H1 (cell line): ENCODE data around the gene GCKR. TPM values are rescaled to one million over a fixed set of nuclear protein-coding genes. Genes with fewer than 3 reads are reported as not detected.

ENCODE experiments used
- CTCF ChIA-PET: fragments of 300-600 bp; sonication (Branson Sonifier 250); formaldehyde crosslinking; loops from one replicate; lab custom pipeline; 2021; ENCODE audit not compliant: partially characterized antibody; lab: Charles Lee
- POLR2A ChIA-PET: fragments of 300-600 bp; sonication (Branson Sonifier 250); formaldehyde crosslinking; loops from one replicate; lab custom pipeline; 2021; ENCODE audit warnings: inconsistent platforms; ENCODE audit not compliant: partially characterized antibody; lab: Charles Lee
- DNase-seq, 2 experiments: peaks; one replicate each; pipeline versions ENCODE4 v3.0.0 to v3.0.0-alpha.2; 2010 to 2022; ENCODE audit warnings: low spot score in 2 of 2, low read depth in 1 of 2, mixed read lengths in 1 of 2
- FAIRE-seq: peaks from 2 replicates; lab custom pipeline; 2011; peaks lifted over from hg19 to GRCh38; lab: Jason Lieb, UNC
- H2AFZ ChIP-seq: 2 replicates; pipeline ENCODE4 v1.8.1; 2012; ENCODE audit warnings: low read length, inconsistent platforms
- H2AK5ac ChIP-seq: 2 replicates; pipeline ENCODE4 v1.6.1; 2013; ENCODE audit warnings: low read depth, low read length
- H2BK120ac ChIP-seq: replicated peaks from 2 replicates; pipeline ENCODE3; 2013; ENCODE audit warnings: low read depth, low read length, inconsistent platforms
- H2BK12ac ChIP-seq: 2 replicates; pipeline ENCODE4 v1.6.1; 2013; ENCODE audit warnings: low read depth, low read length
- H2BK15ac ChIP-seq: 2 replicates; pipeline ENCODE4 v1.6.1; 2013; ENCODE audit warnings: low read length
- H2BK20ac ChIP-seq: 2 replicates; pipeline ENCODE4 v1.6.1; 2013; ENCODE audit warnings: low read length
- H2BK5ac ChIP-seq: 2 replicates; pipeline ENCODE4 v1.6.1; 2013; ENCODE audit warnings: low read depth, low read length
- H3K14ac ChIP-seq: 2 replicates; pipeline ENCODE4 v1.6.1; 2013; ENCODE audit warnings: inconsistent platforms; ENCODE audit not compliant: insufficient read length
- H3K18ac ChIP-seq: 2 replicates; pipeline ENCODE4 v1.6.1; 2013; ENCODE audit warnings: low read length; ENCODE audit errors: extremely low read depth
- H3K23ac ChIP-seq: 2 replicates; pipeline ENCODE4 v1.6.1; 2013; ENCODE audit warnings: inconsistent platforms; ENCODE audit not compliant: insufficient read length
- H3K23me2 ChIP-seq: 2 replicates; pipeline ENCODE4 v1.6.1; 2013; ENCODE audit warnings: low read depth, low read length
- H3K27ac ChIP-seq: 2 replicates; pipeline ENCODE4 v1.6.1; 2011; ENCODE audit warnings: low read depth, low read length, inconsistent platforms
- H3K27me3 ChIP-seq, 4 experiments: replicated peaks in 1 of 4; 1 replicate in 1 of 4; 2 replicates in 3 of 4; pipeline versions ENCODE4 v1.6.1 to v1.8.1; 2011 to 2013; ENCODE audit warnings: low read length in 3 of 4, mild to moderate bottlenecking in 3 of 4, inconsistent platforms in 2 of 4, mixed read lengths in 2 of 4, moderate library complexity in 1 of 4; ENCODE audit not compliant: control insufficient read depth in 3 of 4, insufficient read depth in 3 of 4; ENCODE audit errors: extremely low read depth in 1 of 4
- H3K36me3 ChIP-seq, 4 experiments: 2 replicates each; pipeline versions ENCODE4 v1.6.1 to v1.8.1; 2011 to 2013; ENCODE audit warnings: mild to moderate bottlenecking in 4 of 4, low read length in 3 of 4, moderate library complexity in 2 of 4, control low read depth in 1 of 4, inconsistent platforms in 1 of 4; ENCODE audit not compliant: insufficient read depth in 4 of 4, control insufficient read depth in 2 of 4
- H3K4ac ChIP-seq: replicated peaks from 2 replicates; pipeline ENCODE3; 2013; ENCODE audit warnings: low read length, low read depth, mixed read lengths, inconsistent platforms; ENCODE audit not compliant: insufficient read length
- H3K4me1 ChIP-seq, 4 experiments: replicated peaks in 1 of 4; 1 replicate in 1 of 4; 2 replicates in 3 of 4; pipeline versions ENCODE4 v1.6.1 to v1.8.1; 2011 to 2013; ENCODE audit warnings: low read length in 3 of 4, inconsistent platforms in 2 of 4, mixed read lengths in 1 of 4; ENCODE audit not compliant: insufficient read depth in 4 of 4, control insufficient read depth in 3 of 4
- H3K4me2 ChIP-seq, 2 experiments: 2 replicates each; pipeline versions ENCODE4 v1.6.1 to v1.8.1; 2011 to 2013; ENCODE audit warnings: low read depth in 2 of 2, low read length in 2 of 2, control low read depth in 1 of 2, inconsistent platforms in 1 of 2, mild to moderate bottlenecking in 1 of 2; ENCODE audit not compliant: insufficient read depth in 1 of 2
- H3K4me3 ChIP-seq, 4 experiments: fragments of 200-600, 300-600 bp in 1 of 4; sonication (generic), shearing (Covaris generic), sonication (Bioruptor Twin) in 1 of 4; 2 replicates each; pipeline versions ENCODE4 v1.5.1 to v1.8.1; 2011 to 2016; ENCODE audit warnings: low read length in 4 of 4, low read depth in 3 of 4, control low read depth in 2 of 4, inconsistent platforms in 2 of 4, mild to moderate bottlenecking in 2 of 4, mixed read lengths in 1 of 4, moderate library complexity in 1 of 4; ENCODE audit not compliant: insufficient read depth in 2 of 4; ENCODE audit errors: extremely low read depth in 1 of 4
- H3K56ac ChIP-seq: replicated peaks from 2 replicates; pipeline ENCODE3; 2013; ENCODE audit warnings: low read depth, mild to moderate bottlenecking, mixed read lengths, low read length, inconsistent platforms; ENCODE audit not compliant: insufficient read length
- H3K79me1 ChIP-seq: 2 replicates; pipeline ENCODE4 v1.6.1; 2013; ENCODE audit warnings: low read depth, low read length, control low read depth
- H3K79me2 ChIP-seq, 2 experiments: 2 replicates each; pipeline versions ENCODE4 v1.6.1 to v1.8.1; 2012 to 2013; ENCODE audit warnings: low read length in 2 of 2, mild to moderate bottlenecking in 2 of 2, inconsistent platforms in 1 of 2; ENCODE audit not compliant: insufficient read depth in 2 of 2, control insufficient read depth in 1 of 2
- H3K9ac ChIP-seq, 4 experiments: replicated peaks in 1 of 4; 1 replicate in 1 of 4; 2 replicates in 3 of 4; pipeline versions ENCODE4 v1.6.1 to v1.8.1; 2011 to 2013; ENCODE audit warnings: low read depth in 3 of 4, low read length in 3 of 4, control low read depth in 2 of 4, mild to moderate bottlenecking in 2 of 4, moderate library complexity in 2 of 4, inconsistent platforms in 1 of 4; ENCODE audit errors: extremely low read depth in 1 of 4
- H3K9me3 ChIP-seq, 2 experiments: 2 replicates each; pipeline versions ENCODE4 v1.6.1 to v1.8.1; 2012 to 2013; ENCODE audit warnings: mild to moderate bottlenecking in 2 of 2, moderate library complexity in 2 of 2, control low read depth in 1 of 2, inconsistent platforms in 1 of 2, low read depth in 1 of 2, low read length in 1 of 2, mixed read lengths in 1 of 2; ENCODE audit not compliant: insufficient read depth in 2 of 2
- H4K20me1 ChIP-seq, 2 experiments: replicated peaks in 1 of 2; 2 replicates each; pipeline versions ENCODE3 to v1.8.1; 2011 to 2013; ENCODE audit warnings: inconsistent platforms in 2 of 2, low read length in 2 of 2, mild to moderate bottlenecking in 1 of 2; ENCODE audit not compliant: insufficient read depth in 2 of 2, control insufficient read depth in 1 of 2
- H4K5ac ChIP-seq: 2 replicates; pipeline ENCODE4 v1.6.1; 2013; ENCODE audit warnings: low read length, low read depth, mixed read lengths, inconsistent platforms; ENCODE audit not compliant: insufficient read length
- H4K8ac ChIP-seq: 2 replicates; pipeline ENCODE4 v1.8.0; 2013; ENCODE audit warnings: mild to moderate bottlenecking, moderate library complexity, low read length, inconsistent platforms; ENCODE audit not compliant: insufficient read depth; ENCODE audit errors: extremely low read depth
- H4K91ac ChIP-seq: replicated peaks from 2 replicates; pipeline ENCODE3; 2013; ENCODE audit warnings: low read length, mixed read lengths, inconsistent platforms; ENCODE audit not compliant: insufficient read length
- EZH2 ChIP-seq: fragments of 200-600 bp; sonication (generic); IDR thresholded peaks from 2 replicates; pipeline ENCODE4 v1.7.1; 2012; ENCODE audit warnings: low read depth, mild to moderate bottlenecking, moderate library complexity, low read length, inconsistent platforms; ENCODE audit not compliant: severe bottlenecking
- HDAC2 ChIP-seq, 2 experiments: fragments of 300-600 bp in 1 of 2; sonication (generic) in 1 of 2; IDR thresholded peaks; 2 replicates each; pipeline ENCODE4 v1.6.1; 2011 to 2012; ENCODE audit warnings: low read depth in 2 of 2, low read length in 2 of 2, mild to moderate bottlenecking in 2 of 2, moderate library complexity in 2 of 2, borderline replicate concordance in 1 of 2, inconsistent platforms in 1 of 2
- KDM5A ChIP-seq: fragments of 200-600 bp; IDR thresholded peaks from 2 replicates; pipeline ENCODE4 v1.7.1; 2012; ENCODE audit warnings: mild to moderate bottlenecking, low read length, inconsistent platforms, mixed read lengths
- RFX5 ChIP-seq: IDR thresholded peaks from 2 replicates; pipeline ENCODE4 v1.6.1; 2011; ENCODE audit warnings: low read depth, low read length, improper control_type of control experiment, borderline replicate concordance
- SIRT6 ChIP-seq: IDR thresholded peaks from one replicate; pipeline ENCODE4 v1.7.1; 2012; ENCODE audit warnings: low read length, inconsistent platforms
- SP2 ChIP-seq: IDR thresholded peaks from 2 replicates; pipeline ENCODE4 v1.6.1; 2012; ENCODE audit warnings: mild to moderate bottlenecking, low read length, inconsistent platforms
- SRF ChIP-seq: IDR thresholded peaks from 2 replicates; pipeline ENCODE4 v1.6.1; 2011; ENCODE audit warnings: mild to moderate bottlenecking, low read depth, low read length, moderate library complexity
- SUZ12 ChIP-seq: fragments of 200-600 bp; sonication (generic); IDR thresholded peaks from 2 replicates; pipeline ENCODE4 v1.6.1; 2012; ENCODE audit warnings: mild to moderate bottlenecking, inconsistent platforms, low read length, moderate library complexity, mixed read lengths
- ZNF274 ChIP-seq: IDR thresholded peaks from 2 replicates; pipeline ENCODE4 v1.7.0; 2012; ENCODE audit warnings: low read length, borderline replicate concordance; ENCODE audit errors: extremely low read depth
- WGBS, 2 experiments: shearing (Covaris generic) in 1 of 2; methylation state at CpG; one replicate each; pipeline versions ENCODE4 v1.1.6 to v1.1.7; 2013 to 2015; ENCODE audit warnings: low lambda C conversion rate in 2 of 2, mixed read lengths in 2 of 2, inconsistent platforms in 1 of 2, low coverage in 1 of 2, missing lambda C conversion rate in 1 of 2; ENCODE audit not compliant: insufficient replicate concordance in 2 of 2, insufficient coverage in 1 of 2, insufficient read length in 1 of 2; ENCODE audit errors: extremely low coverage in 1 of 2, missing lambda C conversion rate in 1 of 2; 5-methylcytosine and 5-hydroxymethylcytosine counted together
- polyA plus RNA-seq, 7 experiments: library from polyadenylated mRNA; depleted of rRNA in 3 of 7; stranded (reverse) in 5 of 7; unstranded in 2 of 7; fragments of >200 nt in 5 of 7; fragments of 200-250 nt in 2 of 7; gene quantifications; 1 replicate in 5 of 7; 2 replicates in 1 of 7; 4 replicates in 1 of 7; pipeline versions ENCODE4 v1.2.1 to v1.2.3, GENCODE V29; 2011 to 2013; ENCODE audit warnings: missing spikeins in 2 of 7, mixed read lengths in 2 of 7
- total RNA-seq: library from RNA; stranded (reverse); fragmentation: NEBNext Ultra II Directional; extraction: Animal tissue kit (Norgen Biotek cat#: 25700); gene quantifications from 2 replicates; pipeline ENCODE4 v1.2.1, GENCODE V29; 2021
- TF ChIP-seq, protein P1 (sequence below), 3 experiments: IDR thresholded peaks; 1 replicate in 2 of 3; 2 replicates in 1 of 3; pipeline versions ENCODE4 v1.5.1 to v1.6.1; 2011; ENCODE audit warnings: low read length in 3 of 3, mild to moderate bottlenecking in 3 of 3, inconsistent platforms in 2 of 3, low read depth in 1 of 3, moderate library complexity in 1 of 3; ENCODE audit not compliant: insufficient read depth in 1 of 3; ENCODE audit errors: control extremely low read depth in 1 of 3

Gene GCKR
- total and polyA plus RNA-seq, 2 of the 8 experiments (the other 6 are each of a cell fraction or from before 2014, with no cell fraction given), result 0.30 to 1.2 TPM

DNA sequence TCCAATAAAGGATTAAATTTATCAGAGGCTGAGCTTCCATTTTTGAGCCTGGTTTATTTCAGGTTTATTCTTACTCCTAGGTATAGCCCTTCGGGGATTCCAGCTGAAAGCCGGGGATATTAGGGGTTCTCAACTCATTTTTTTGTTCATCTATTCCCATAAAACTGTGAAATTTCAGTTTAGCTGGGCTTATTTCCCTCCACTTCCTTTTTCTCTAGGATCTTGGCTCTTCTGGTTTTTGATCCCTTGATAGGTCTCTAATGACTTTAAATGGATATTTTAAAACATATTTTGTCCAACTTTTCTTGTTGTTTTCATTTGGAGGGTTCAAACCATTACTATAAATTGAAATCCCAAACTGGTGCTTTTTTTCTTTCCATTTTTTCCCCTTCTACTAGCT is 62.6 kb downstream of the GCKR start:
- CTCF ChIA-PET, result no interaction called here
- Histone ChIP-seq H4K91ac (no peak overlapping the region), H2BK120ac (no peak overlapping the region), H4K5ac (no peak overlapping the region), H3K56ac (no peak overlapping the region), H3K4me1 (no peaks in the 10 kb centered on the region), H3K79me1 (no peaks in the 10 kb centered on the region), H2AK5ac (no peak overlapping the region), H2AFZ (no peak overlapping the region), H3K18ac (no peak overlapping the region), H3K27ac (no peak overlapping the region), H2BK15ac (no peak overlapping the region), H3K9ac (no peak overlapping the region), H3K36me3 (no peaks in the 10 kb centered on the region), H3K27me3 (no peaks in the 10 kb centered on the region), H3K9me3 (no peaks in the 10 kb centered on the region), H3K23me2 (no peaks in the 10 kb centered on the region), H3K79me2 (no peaks in the 10 kb centered on the region), H3K4me3 (no peak overlapping the region), H2BK5ac (no peak overlapping the region), H3K4me2 (no peak overlapping the region), H2BK20ac (no peak overlapping the region), H2BK12ac (no peak overlapping the region), H4K20me1 (no peaks in the 10 kb centered on the region), H3K23ac (no peak overlapping the region), H4K8ac (no peak overlapping the region), H3K14ac (no peak overlapping the region), H3K4ac (no peak overlapping the region)
- POLR2A ChIA-PET, result no interaction called here
- no peak for TF ChIP-seq SP2
- TF ChIP-seq HDAC2 (IDR thresholded peaks at IDR 0.05; ENCODE audit: borderline replicate concordance in 1 of 2, low read depth in 2 of 2, low read length in 2 of 2), result no peak
- TF ChIP-seq RFX5, result no peak
- TF ChIP-seq EZH2, result no peak
- TF ChIP-seq SIRT6, result no peak
- no peak for TF ChIP-seq SRF
- TF ChIP-seq, protein P1, sequence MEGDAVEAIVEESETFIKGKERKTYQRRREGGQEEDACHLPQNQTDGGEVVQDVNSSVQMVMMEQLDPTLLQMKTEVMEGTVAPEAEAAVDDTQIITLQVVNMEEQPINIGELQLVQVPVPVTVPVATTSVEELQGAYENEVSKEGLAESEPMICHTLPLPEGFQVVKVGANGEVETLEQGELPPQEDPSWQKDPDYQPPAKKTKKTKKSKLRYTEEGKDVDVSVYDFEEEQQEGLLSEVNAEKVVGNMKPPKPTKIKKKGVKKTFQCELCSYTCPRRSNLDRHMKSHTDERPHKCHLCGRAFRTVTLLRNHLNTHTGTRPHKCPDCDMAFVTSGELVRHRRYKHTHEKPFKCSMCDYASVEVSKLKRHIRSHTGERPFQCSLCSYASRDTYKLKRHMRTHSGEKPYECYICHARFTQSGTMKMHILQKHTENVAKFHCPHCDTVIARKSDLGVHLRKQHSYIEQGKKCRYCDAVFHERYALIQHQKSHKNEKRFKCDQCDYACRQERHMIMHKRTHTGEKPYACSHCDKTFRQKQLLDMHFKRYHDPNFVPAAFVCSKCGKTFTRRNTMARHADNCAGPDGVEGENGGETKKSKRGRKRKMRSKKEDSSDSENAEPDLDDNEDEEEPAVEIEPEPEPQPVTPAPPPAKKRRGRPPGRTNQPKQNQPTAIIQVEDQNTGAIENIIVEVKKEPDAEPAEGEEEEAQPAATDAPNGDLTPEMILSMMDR (IDR thresholded peaks at IDR 0.05; ENCODE audit: control extremely low read depth in 1 of 3, insufficient read depth in 1 of 3, low read depth in 1 of 3, low read length in 3 of 3), result no peak
- no peak for TF ChIP-seq KDM5A
- no peak for TF ChIP-seq SUZ12
- TF ChIP-seq ZNF274, result no peak
- FAIRE-seq, result no peak
- 98% methylated on average over 2 of the region's 2 CpGs; no CpG with 5 or more reads in 1 of the 2 experiments for WGBS, 2 experiments
- no peak for DNase-seq
